Ishikawa (cell line): ENCODE measurements around the gene CCDC57.

ENCODE experiments used
- CEBPB ChIP-seq: IDR thresholded peaks from 2 replicates; pipeline ENCODE4 v1.6.1; 2012
- CREB1 ChIP-seq: IDR thresholded peaks from 2 replicates; pipeline ENCODE4 v1.6.1; 2012; ENCODE audit warnings: low read depth
- EGR1 ChIP-seq: IDR thresholded peaks from 2 replicates; pipeline ENCODE4 v1.6.1; 2012
- EP300 ChIP-seq: IDR thresholded peaks from 2 replicates; pipeline ENCODE4 v1.6.1; 2012; ENCODE audit warnings: borderline replicate concordance
- FOXM1 ChIP-seq: IDR thresholded peaks from 2 replicates; pipeline ENCODE4 v1.6.1; 2012; ENCODE audit warnings: low read depth, borderline replicate concordance
- NFIC ChIP-seq: IDR thresholded peaks from 2 replicates; pipeline ENCODE4 v1.6.1; 2012
- RAD21 ChIP-seq: IDR thresholded peaks from 2 replicates; pipeline ENCODE4 v1.6.1; 2012; ENCODE audit warnings: low read depth
- REST ChIP-seq: IDR thresholded peaks from 2 replicates; pipeline ENCODE4 v1.6.1; 2012; ENCODE audit warnings: low read depth, mild to moderate bottlenecking
- TAF1 ChIP-seq: IDR thresholded peaks from 2 replicates; pipeline ENCODE4 v1.6.1; 2012; ENCODE audit warnings: low read depth, mild to moderate bottlenecking
- TCF12 ChIP-seq: IDR thresholded peaks from 2 replicates; pipeline ENCODE4 v1.6.1; 2012; ENCODE audit warnings: low read depth
- TEAD4 ChIP-seq: IDR thresholded peaks from 2 replicates; pipeline ENCODE4 v1.6.1; 2012
- USF1 ChIP-seq: IDR thresholded peaks from 2 replicates; pipeline ENCODE4 v1.6.1; 2012
- YY1 ChIP-seq: IDR thresholded peaks from 2 replicates; pipeline ENCODE4 v1.6.1; 2012; ENCODE audit warnings: low read depth
- ZBTB7A ChIP-seq: IDR thresholded peaks from 2 replicates; pipeline ENCODE4 v1.6.1; 2012; ENCODE audit warnings: low read depth
- TF ChIP-seq, protein P1 (sequence below): IDR thresholded peaks from 2 replicates; pipeline ENCODE4 v1.6.1; 2012

Gene CCDC57

DNA sequence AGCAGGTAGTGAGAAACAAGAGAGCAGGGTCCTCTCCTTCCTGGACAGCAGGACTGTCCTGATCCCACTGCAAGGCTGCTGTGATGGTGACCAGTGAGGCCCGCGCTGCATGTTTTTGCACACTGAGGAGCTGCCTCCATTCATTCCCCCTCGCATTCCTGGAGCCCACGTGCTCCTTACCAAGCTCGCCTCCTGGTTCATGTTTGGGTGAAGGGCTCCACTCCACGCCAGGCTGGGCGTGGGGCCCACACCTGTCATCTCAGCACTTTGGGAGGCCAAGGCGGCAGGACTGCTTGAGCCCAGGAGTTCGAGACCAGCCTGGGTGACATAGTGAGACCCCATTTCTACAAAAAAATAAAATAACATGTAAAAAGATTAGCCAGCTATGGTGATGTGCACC lies 99.2 kb downstream of the CCDC57 start:
- TF ChIP-seq CEBPB = no peak
- TF ChIP-seq USF1 = no peak
- TF ChIP-seq REST = no peak
- no peak for TF ChIP-seq EP300
- no peak for TF ChIP-seq ZBTB7A
- TF ChIP-seq NFIC = no peak
- TF ChIP-seq FOXM1 = no peak
- no peak for TF ChIP-seq YY1
- TF ChIP-seq TEAD4 = no peak
- no peak for TF ChIP-seq RAD21
- TF ChIP-seq, protein P1, sequence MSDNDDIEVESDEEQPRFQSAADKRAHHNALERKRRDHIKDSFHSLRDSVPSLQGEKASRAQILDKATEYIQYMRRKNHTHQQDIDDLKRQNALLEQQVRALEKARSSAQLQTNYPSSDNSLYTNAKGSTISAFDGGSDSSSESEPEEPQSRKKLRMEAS = no peak

GRCh38 chr17:82112914-82113311 lies 99.7 kb downstream of the CCDC57 start:
- no peak for TF ChIP-seq USF1
- no peak for TF ChIP-seq YY1
- no peak for TF ChIP-seq RAD21
- TF ChIP-seq, protein P1 = no peak
- no peak for TF ChIP-seq CEBPB
- TF ChIP-seq TCF12 = no peak
- no peak for TF ChIP-seq CREB1
- no peak for TF ChIP-seq REST
- no peak for TF ChIP-seq TAF1
- TF ChIP-seq EGR1 = no peak
- TF ChIP-seq NFIC = no peak
- no peak for TF ChIP-seq FOXM1

DNA sequence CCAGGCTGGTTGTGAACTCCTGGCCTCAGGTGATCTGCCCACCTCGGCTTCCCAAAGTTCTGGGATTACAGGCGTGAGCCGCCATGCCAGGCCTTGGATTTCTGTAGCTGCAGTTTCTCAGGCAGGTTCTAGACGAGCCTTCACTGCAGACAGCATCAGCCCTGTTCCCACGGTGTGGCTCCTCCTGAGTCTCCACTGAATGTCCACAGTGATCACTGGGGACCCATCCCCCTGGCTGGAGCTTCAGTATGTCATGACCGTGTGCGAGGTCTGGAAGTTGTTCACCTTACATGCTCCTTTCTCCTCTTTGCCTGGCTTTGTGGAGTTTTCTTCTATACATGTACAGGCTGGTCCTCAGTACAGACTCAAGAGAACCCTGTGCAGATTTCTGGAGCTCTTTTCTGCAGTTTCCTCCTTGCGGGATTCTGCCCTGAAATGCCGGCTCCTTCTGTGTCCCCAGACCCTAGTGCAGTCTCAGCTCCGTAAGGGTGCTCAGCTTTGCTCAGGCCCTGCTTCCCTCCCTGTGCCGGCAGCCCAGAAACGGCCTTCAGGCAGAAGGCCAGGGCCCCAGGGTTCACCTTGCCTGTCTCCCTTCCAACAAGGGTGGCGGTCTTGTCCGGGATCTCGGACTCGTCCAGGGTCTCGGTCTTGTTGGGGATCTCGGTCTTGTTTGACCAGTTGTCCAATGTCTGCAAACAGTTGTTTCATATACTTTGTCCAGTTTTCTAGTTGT lies 100.3 kb downstream of the CCDC57 start:
- TF ChIP-seq EGR1 (no peak), TCF12 (no peak), USF1 (no peak)
- TF ChIP-seq, protein P1 = no peak

- no peak for TF ChIP-seq TEAD4
These were observed 102.3 kb downstream of the CCDC57 start for GRCh38 chr17:82110298-82110697.

- TF ChIP-seq REST (no peak), TAF1 (no peak), ZBTB7A (no peak), CREB1 (no peak), TCF12 (no peak), EGR1 (no peak), CEBPB (no peak), EP300 (no peak), RAD21 (no peak), NFIC (no peak), TEAD4 (no peak), YY1 (no peak), USF1 (no peak), FOXM1 (no peak)
- TF ChIP-seq, protein P1 = no peak
These were observed 103.6 kb downstream of the CCDC57 start for GRCh38 chr17:82108961-82109475.
